NB4 (cell line): ENCODE data around the gene SPATA20.

Source experiments
- CTCF ChIP-seq: IDR thresholded peaks from one replicate; pipeline ENCODE4 v1.5.1; 2012; ENCODE audit warnings: low read depth, low read length
- MYC ChIP-seq: IDR thresholded peaks from 2 replicates; pipeline ENCODE4 v1.6.1; 2011; ENCODE audit warnings: low read depth, low read length
- POLR2A ChIP-seq: IDR thresholded peaks from 2 replicates; pipeline ENCODE4 v1.6.1; 2011; ENCODE audit warnings: mild to moderate bottlenecking; ENCODE audit not compliant: insufficient read length; ENCODE audit errors: extremely low read depth

GRCh38 chr17:50502301-50502990 is 44.5 kb upstream of the SPATA20 start:
- TF ChIP-seq POLR2A (no peak), CTCF (no peak), MYC (no peak)
